Fibroblast of the aortic adventitia (primary cell): ENCODE data around the gene COL6A1. TPM values are rescaled to one million over a fixed set of nuclear protein-coding genes. Genes with fewer than 3 reads are reported as not detected.

Experiments
- DNase-seq: peaks from one replicate; pipeline ENCODE4 v3.0.0-alpha.2; 2010; ENCODE audit warnings: low read depth
- H3K4me3 ChIP-seq: 2 replicates; pipeline ENCODE4 v1.5.1; 2011; ENCODE audit warnings: low read depth, mild to moderate bottlenecking, control low read depth, low read length, moderate library complexity
- total RNA-seq: library from RNA; depleted of rRNA; stranded (reverse); fragments of >200 nt; gene quantifications from 2 replicates; pipeline ENCODE4 v1.2.3, GENCODE V29; 2012; ENCODE audit warnings: low replicate concordance
- TF ChIP-seq, protein P1 (sequence below): IDR thresholded peaks from 2 replicates; pipeline ENCODE4 v1.5.1; 2011; ENCODE audit warnings: mild to moderate bottlenecking, low read length, control low read depth, inconsistent platforms; ENCODE audit not compliant: insufficient read depth

Gene COL6A1
- total RNA-seq, 1 donor, result 1,082 TPM

DNA sequence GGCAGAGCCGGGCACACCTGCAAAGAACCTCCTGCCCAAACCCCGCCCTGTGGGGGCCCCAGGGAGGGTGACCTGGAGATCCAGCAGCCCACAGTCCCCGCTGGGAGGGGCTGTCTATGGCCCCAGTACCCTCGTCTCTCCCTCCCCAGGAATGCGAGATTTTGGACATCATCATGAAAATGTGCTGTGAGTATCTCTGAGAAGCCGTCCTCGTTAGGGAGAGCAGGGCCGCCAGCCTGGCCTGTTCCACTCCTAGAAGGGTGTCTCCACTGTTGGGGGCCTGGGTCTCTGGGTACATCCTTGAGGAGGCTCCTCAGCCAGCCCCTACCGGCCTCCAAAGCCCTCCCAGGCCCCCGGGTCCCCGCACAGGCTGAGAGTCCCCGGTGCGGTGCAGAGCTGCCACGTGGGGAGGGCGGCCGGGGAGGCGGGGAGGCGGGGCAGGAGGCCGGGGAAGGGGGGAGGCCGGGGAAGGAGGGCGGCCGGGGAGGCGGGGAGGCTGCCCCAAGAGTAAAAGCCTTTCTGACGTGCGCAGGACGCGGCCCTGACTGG is 18.7 kb downstream of the COL6A1 start:
- DNase-seq, result no peak
- TF ChIP-seq, protein P1, sequence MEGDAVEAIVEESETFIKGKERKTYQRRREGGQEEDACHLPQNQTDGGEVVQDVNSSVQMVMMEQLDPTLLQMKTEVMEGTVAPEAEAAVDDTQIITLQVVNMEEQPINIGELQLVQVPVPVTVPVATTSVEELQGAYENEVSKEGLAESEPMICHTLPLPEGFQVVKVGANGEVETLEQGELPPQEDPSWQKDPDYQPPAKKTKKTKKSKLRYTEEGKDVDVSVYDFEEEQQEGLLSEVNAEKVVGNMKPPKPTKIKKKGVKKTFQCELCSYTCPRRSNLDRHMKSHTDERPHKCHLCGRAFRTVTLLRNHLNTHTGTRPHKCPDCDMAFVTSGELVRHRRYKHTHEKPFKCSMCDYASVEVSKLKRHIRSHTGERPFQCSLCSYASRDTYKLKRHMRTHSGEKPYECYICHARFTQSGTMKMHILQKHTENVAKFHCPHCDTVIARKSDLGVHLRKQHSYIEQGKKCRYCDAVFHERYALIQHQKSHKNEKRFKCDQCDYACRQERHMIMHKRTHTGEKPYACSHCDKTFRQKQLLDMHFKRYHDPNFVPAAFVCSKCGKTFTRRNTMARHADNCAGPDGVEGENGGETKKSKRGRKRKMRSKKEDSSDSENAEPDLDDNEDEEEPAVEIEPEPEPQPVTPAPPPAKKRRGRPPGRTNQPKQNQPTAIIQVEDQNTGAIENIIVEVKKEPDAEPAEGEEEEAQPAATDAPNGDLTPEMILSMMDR, result no peak
- no peak overlapping the region for H3K4me3 ChIP-seq

DNA sequence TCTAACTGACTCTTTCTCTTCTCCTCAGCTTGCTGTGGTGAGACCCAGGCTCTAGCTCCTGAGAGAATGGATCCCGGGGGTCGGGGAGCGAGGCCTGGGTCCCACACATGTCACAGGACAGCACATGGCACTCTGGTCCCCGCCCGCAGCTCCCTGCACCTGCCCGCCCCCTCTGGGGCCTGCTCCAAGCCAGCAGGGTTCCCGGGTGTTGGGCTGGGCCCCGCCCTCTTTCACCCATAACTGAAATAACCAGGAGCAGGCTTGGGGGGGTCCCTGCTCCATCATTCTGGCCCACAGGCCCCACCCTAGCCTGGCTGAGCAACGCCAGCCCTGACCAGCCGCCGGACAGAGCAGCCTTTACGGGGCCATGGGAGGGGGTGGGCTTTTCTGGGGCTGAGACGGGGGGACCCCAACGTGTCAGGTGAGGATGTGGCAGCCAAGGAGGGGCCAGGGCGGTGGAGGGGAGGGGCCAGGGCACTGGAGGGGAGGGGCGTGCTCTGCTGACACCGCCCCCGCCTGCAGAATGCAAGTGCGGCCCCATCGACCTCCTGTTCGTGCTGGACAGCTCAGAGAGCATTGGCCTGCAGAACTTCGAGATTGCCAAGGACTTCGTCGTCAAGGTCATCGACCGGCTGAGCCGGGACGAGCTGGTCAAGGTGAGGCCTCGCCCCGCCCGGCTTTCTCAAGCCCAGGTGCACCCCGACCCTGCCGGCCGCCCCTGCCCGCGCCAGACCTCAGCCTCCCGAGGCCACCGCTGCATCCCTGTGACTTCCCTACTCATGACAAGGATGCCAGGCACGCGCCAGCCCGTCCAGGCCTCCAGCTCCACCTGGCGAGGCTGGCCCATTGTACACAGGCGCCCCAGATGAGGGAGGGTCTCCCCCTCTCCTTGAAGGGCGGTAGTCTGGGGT is 19.4 kb downstream of the COL6A1 start:
- no peak for DNase-seq

DNA sequence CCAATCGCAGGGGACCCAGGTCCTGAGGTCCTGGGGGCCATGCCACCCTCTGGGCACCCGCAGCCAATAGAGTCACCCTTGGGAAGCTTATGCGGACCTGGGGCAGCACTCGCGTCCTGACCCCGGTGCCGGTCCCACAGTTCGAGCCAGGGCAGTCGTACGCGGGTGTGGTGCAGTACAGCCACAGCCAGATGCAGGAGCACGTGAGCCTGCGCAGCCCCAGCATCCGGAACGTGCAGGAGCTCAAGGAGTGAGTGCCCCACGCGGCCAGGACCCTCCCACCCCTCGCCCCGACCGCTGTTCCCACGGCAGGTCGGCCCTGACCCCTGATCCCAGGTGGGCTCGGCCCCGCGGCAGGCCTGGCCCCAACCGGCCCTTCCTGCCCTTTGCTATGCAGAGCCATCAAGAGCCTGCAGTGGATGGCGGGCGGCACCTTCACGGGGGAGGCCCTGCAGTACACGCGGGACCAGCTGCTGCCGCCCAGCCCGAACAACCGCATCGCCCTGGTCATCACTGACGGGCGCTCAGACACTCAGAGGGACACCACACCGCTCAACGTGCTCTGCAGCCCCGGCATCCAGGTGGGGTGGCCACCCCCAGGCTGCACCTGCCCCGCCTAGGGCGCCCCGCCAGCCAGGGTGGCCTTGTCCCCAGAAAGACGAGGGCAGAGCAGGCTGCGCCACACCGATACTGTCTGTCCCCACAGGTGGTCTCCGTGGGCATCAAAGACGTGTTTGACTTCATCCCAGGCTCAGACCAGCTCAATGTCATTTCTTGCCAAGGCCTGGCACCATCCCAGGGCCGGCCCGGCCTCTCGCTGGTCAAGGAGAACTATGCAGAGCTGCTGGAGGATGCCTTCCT is 20.5 kb downstream of the COL6A1 start:
- TF ChIP-seq, protein P1, result no peak
- DNase-seq, result no peak
- H3K4me3 ChIP-seq, result no peak overlapping the region

More for the DNA sequence above, 19.4 kb downstream of the COL6A1 start:
- TF ChIP-seq, protein P1, result no peak
- H3K4me3 ChIP-seq, result no peak overlapping the region

DNA sequence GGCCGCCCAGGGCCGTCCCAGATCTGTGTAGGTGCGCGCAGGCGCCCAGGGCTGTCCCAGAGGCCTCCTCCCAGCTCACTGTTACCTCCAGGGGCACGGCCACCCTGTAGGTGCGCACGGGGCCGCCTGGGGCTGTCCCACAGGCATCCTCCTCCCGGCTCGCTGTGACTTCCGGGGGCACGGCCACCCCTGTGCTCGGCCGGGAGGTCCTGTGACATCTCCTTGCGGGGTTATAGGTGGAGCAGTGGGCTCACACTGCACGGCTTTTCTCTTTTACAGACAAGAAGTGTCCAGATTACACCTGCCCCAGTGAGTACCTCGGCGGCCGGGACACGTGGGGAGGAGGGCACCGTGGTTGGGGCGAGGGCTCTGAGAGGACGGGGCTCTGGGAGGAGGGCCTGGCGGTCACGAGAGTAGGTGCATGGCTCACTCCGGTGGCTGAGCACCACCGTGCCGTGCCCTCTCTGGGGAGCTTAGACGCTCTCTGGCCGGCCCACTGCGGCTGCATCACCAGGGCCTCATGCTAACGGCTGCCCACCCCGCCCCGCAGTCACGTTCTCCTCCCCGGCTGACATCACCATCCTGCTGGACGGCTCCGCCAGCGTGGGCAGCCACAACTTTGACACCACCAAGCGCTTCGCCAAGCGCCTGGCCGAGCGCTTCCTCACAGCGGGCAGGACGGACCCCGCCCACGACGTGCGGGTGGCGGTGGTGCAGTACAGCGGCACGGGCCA is 21.4 kb downstream of the COL6A1 start:
- no peak for DNase-seq
- TF ChIP-seq, protein P1, result no peak
- no peak overlapping the region for H3K4me3 ChIP-seq

DNA sequence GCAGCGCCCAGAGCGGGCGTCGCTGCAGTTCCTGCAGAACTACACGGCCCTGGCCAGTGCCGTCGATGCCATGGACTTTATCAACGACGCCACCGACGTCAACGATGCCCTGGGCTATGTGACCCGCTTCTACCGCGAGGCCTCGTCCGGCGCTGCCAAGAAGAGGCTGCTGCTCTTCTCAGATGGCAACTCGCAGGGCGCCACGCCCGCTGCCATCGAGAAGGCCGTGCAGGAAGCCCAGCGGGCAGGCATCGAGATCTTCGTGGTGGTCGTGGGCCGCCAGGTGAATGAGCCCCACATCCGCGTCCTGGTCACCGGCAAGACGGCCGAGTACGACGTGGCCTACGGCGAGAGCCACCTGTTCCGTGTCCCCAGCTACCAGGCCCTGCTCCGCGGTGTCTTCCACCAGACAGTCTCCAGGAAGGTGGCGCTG is 22.0 kb downstream of the COL6A1 start:
- H3K4me3 ChIP-seq, result no peak overlapping the region
- TF ChIP-seq, protein P1, result no peak
- DNase-seq, result no peak
